D721Med (cell line): Measurements from ENCODE around the gene TEDC1.

ENCODE experiments used
- DNase-seq: peaks from one replicate; pipeline ENCODE4 v3.0.0; 2011; ENCODE audit warnings: low spot score; ENCODE audit not compliant: insufficient read length
- FAIRE-seq: peaks from 2 replicates; lab custom pipeline; 2011; peaks lifted over from hg19 to GRCh38; lab: Jason Lieb, UNC
- TF ChIP-seq, protein P1 (sequence below): IDR thresholded peaks from 2 replicates; pipeline ENCODE4 v1.5.1; 2012; ENCODE audit warnings: mild to moderate bottlenecking, control low read depth; ENCODE audit not compliant: insufficient read depth; ENCODE audit errors: missing control alignments

Gene TEDC1

DNA sequence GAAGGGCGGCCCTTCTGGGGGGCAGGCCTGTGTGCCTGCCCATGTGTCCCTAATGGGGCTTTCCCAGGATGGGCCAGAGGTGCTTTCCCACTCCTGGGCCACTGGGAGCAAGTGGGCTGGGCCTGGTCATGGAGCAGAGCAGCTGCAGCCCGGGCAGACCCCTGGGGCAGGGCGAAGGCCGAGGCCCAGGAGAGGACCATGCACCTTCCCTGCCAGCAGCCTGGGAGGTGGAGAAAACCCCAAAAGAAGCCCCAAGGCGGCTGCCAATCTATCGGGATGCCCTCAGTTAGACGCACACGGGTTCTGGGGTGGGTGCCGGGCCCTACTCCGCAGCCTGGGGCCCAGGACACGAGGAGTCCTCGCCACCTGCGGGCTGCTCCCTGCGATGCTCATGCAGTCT, 32.5 kb upstream of the TEDC1 start:
- TF ChIP-seq, protein P1, sequence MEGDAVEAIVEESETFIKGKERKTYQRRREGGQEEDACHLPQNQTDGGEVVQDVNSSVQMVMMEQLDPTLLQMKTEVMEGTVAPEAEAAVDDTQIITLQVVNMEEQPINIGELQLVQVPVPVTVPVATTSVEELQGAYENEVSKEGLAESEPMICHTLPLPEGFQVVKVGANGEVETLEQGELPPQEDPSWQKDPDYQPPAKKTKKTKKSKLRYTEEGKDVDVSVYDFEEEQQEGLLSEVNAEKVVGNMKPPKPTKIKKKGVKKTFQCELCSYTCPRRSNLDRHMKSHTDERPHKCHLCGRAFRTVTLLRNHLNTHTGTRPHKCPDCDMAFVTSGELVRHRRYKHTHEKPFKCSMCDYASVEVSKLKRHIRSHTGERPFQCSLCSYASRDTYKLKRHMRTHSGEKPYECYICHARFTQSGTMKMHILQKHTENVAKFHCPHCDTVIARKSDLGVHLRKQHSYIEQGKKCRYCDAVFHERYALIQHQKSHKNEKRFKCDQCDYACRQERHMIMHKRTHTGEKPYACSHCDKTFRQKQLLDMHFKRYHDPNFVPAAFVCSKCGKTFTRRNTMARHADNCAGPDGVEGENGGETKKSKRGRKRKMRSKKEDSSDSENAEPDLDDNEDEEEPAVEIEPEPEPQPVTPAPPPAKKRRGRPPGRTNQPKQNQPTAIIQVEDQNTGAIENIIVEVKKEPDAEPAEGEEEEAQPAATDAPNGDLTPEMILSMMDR, result no peak
- no peak for DNase-seq
- FAIRE-seq, result no peak

GRCh38 chr14:105460116-105460515, 30.9 kb upstream of the TEDC1 start:
- FAIRE-seq, result no peak
- TF ChIP-seq, protein P1, result no peak

GRCh38 chr14:105460616-105461015, 30.4 kb upstream of the TEDC1 start:
- DNase-seq (no peak), FAIRE-seq (no peak)
- TF ChIP-seq, protein P1, result no peak

More at GRCh38 chr14:105460116-105460515, 30.9 kb upstream of the TEDC1 start:
- DNase-seq, result no peak

DNA sequence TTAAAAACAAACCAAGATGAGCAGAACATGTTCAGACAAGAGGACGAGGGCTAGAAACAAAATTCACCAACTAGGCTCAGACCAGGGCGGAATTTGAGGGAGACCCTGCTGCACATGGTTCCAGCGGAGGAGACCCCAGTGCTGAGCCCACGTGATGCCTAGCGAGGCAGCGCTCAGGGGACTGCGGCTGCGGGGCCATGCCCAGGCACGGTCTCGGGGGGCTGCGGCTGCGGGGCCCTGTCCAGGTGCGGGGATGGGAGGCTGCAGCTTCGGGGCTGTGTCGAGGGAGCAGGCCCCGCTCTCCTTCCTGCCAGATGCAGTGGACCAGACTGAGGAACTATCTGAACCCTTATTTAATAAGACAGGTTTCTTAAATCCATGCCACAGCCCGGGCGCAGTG, 29.1 kb upstream of the TEDC1 start:
- FAIRE-seq, result no peak
- TF ChIP-seq, protein P1, result no peak
- no peak for DNase-seq

GRCh38 chr14:105464501-105464900, 26.5 kb upstream of the TEDC1 start:
- no peak for FAIRE-seq
- DNase-seq, result no peak
- TF ChIP-seq, protein P1, result no peak

- TF ChIP-seq, protein P1, result no peak
- FAIRE-seq (no peak), DNase-seq (no peak)
Observed at GRCh38 chr14:105465209-105466031, 25.6 kb upstream of the TEDC1 start.

DNA sequence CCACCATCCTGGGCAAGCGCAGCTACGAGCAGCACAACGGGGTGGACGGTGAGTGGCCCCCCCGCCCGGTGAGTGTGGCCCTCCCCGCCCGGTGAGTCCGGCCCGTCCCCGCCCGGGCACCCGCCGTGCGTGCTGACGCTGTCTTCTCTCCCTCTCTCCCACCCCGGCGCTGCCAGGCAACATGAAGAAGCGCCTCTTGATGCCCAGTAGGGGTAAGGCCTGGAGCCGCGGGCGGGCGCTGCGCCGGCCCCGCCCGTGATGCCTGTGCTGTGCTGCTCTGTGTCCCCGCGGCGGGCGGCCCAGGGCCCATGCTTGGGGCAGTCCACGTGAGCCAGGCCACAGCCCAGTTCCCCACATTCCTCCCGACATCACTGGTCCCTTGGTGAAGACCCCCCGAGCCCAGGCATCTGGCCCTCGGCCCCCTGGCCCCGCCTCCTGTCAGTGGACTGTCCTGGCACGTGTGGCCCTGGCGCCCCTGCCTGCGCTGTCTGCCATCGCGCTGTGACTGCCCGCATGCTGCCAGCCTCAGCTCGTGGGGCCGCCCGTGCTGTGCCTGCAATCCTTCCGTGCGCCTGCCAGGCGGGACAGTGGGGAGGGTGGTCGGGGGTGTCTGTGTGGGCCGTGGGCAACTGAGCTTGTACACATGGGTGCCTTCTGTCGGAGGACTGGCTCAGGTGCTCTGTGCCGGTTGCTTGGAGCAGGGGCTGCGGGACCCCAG, 24.4 kb upstream of the TEDC1 start:
- TF ChIP-seq, protein P1, result no peak
- FAIRE-seq (no peak), DNase-seq (no peak)
